ENCODE results near the gene ADRA2A.

The ADRA2A gene

DNA sequence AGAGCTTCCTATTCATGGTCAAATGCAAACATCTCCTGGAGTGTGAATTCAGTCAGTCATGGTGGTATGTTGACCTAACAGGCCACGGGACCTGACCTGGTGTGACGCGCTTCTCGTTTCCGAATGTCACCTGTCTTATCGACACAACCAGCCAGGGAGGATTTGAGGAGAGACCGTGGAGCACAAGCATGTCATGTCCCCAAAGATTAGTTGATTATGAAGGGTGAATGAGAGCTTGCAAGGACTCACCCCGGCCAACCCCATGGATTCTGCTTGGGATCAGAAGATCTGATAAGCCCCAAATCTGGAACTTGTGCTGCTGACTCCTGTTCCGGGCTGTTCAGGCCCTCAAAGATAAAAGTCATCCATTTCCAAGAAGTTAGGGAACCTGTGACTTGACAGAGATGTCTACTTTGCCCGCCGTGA, 10.5 kb downstream of the ADRA2A start:
- TF ChIP-seq, protein P1, sequence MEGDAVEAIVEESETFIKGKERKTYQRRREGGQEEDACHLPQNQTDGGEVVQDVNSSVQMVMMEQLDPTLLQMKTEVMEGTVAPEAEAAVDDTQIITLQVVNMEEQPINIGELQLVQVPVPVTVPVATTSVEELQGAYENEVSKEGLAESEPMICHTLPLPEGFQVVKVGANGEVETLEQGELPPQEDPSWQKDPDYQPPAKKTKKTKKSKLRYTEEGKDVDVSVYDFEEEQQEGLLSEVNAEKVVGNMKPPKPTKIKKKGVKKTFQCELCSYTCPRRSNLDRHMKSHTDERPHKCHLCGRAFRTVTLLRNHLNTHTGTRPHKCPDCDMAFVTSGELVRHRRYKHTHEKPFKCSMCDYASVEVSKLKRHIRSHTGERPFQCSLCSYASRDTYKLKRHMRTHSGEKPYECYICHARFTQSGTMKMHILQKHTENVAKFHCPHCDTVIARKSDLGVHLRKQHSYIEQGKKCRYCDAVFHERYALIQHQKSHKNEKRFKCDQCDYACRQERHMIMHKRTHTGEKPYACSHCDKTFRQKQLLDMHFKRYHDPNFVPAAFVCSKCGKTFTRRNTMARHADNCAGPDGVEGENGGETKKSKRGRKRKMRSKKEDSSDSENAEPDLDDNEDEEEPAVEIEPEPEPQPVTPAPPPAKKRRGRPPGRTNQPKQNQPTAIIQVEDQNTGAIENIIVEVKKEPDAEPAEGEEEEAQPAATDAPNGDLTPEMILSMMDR (IDR thresholded peaks at IDR 0.05; ENCODE audit: low read depth, low read length) = no peak
- no peak for DNase-seq (ENCODE audit: low read depth, low spot score)
- H3K4me3 ChIP-seq (ENCODE audit: low read depth, low read length) = no peak overlapping the region
- in situ Hi-C loops (cut with HindIII; ENCODE audit: low sequenced_read_pairs) = no loop called here

DNA sequence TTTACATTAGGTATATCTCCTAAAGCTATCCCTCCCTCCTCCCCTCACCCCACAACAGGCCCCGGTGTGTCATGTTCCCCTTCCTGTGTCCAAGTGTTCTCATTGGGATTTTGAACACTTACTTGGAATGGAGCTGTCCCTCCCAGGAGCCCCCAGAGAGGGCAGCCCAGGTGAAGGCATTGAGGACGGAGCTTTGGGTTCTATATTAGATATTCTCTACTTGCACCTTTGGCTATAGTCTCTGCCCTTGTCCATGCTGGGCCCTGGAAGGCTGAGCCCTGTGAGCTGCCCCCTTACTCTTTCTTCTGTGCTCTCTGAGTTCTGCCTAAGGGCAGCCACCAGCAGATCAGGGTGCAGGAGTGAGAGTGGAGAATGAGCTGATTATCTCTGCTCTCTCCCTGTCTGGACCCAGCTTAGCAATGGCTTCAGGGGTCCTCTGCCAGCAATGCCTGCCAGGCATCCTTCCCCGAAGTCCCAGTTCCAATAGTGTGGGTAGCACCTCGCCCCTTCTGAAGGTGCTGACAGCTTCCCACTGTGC, 11.2 kb downstream of the ADRA2A start:
- DNase-seq (ENCODE audit: low read depth, low spot score) = no peak
- TF ChIP-seq, protein P1 (IDR thresholded peaks at IDR 0.05; ENCODE audit: low read depth, low read length) = no peak
- H3K4me3 ChIP-seq (ENCODE audit: low read depth, low read length) = no peak overlapping the region
- in situ Hi-C loops (cut with HindIII; ENCODE audit: low sequenced_read_pairs) = no loop called here

DNA sequence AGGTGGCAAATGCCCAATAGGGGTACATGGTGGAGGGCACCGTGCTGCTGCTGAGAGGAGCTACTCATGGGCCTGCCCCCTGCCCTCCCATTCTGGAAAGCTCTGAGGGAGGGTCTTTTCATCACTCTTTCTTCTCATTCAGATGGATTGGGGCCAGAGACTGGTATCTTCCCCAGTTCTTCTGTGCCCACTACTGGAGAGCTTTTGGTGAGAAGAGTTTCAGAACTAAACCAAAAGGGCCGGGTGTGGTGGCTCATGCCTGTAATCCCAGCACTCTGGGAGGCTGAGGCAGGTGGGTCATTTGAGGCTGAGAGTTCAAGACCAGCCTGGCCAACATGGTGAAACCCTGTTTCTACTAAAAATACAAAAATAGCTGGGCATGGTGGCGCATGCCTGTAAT, 12.5 kb downstream of the ADRA2A start:
- in situ Hi-C loops (cut with HindIII; ENCODE audit: low sequenced_read_pairs) = no loop called here
- no peak for DNase-seq (ENCODE audit: low read depth, low spot score)
- TF ChIP-seq, protein P1 (IDR thresholded peaks at IDR 0.05; ENCODE audit: low read depth, low read length) = no peak

DNA sequence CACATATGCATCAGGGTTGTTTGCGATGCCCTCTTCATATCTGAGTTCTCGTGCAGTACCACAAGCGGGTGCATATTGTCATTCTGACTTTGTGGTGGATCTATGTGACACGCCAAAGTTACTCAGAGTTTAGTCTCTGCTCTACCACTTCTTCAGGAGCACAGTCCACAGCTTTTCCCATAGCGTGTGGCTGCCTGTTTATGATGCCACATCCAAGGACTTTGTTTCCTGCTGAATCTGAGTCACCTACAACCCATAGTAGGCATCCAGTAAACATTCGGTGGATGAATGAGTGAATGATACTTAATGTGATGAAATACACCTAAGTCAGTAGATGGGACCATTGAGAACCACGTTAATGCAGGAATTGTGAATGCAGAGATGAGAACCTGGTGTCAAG, 15.0 kb downstream of the ADRA2A start:
- no peak for DNase-seq (ENCODE audit: low read depth, low spot score)
- TF ChIP-seq, protein P1 (IDR thresholded peaks at IDR 0.05; ENCODE audit: low read depth, low read length) = no peak
- in situ Hi-C loops (cut with HindIII; ENCODE audit: low sequenced_read_pairs) = no loop called here
- no peak overlapping the region for H3K4me3 ChIP-seq (ENCODE audit: low read depth, low read length)

More for the DNA sequence above, 12.5 kb downstream of the ADRA2A start:
- H3K4me3 ChIP-seq (ENCODE audit: low read depth, low read length) = no peak overlapping the region

DNA sequence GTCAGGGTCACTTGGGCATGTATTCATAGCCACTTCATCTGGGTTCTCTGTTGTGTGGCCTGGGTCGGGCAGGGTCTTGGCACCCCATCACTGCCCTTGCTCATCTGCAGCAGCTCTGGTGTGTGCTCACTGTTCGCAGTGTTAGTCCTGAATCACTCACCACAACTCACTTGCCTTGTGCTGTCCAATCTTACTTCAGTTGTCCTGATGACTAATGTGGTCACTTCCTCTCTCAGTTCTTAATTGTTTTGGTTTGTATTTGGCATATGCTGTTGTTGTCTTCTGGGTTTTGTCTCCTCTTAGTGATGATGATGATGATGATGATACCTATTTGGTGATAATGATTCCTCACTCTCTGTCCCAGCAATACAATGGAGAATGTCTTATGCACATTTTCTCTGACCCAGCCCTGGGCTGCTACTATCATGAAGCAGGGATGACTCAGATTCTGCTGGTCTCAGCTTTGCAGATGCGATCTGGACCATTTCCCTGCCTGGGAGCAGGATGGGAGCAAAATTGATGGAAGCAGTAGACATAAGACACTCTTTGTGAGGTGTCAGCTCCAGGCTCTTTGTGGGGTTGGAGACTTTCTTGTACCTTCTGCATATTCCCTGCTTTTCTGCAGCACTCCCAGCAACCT, 17.0 kb downstream of the ADRA2A start:
- in situ Hi-C loops (cut with HindIII; ENCODE audit: low sequenced_read_pairs) = no loop called here
- TF ChIP-seq, protein P1 (IDR thresholded peaks at IDR 0.05; ENCODE audit: low read depth, low read length) = no peak
- H3K4me3 ChIP-seq (ENCODE audit: low read depth, low read length) = no peak overlapping the region
- DNase-seq (ENCODE audit: low read depth, low spot score) = peak; percentile 20

DNA sequence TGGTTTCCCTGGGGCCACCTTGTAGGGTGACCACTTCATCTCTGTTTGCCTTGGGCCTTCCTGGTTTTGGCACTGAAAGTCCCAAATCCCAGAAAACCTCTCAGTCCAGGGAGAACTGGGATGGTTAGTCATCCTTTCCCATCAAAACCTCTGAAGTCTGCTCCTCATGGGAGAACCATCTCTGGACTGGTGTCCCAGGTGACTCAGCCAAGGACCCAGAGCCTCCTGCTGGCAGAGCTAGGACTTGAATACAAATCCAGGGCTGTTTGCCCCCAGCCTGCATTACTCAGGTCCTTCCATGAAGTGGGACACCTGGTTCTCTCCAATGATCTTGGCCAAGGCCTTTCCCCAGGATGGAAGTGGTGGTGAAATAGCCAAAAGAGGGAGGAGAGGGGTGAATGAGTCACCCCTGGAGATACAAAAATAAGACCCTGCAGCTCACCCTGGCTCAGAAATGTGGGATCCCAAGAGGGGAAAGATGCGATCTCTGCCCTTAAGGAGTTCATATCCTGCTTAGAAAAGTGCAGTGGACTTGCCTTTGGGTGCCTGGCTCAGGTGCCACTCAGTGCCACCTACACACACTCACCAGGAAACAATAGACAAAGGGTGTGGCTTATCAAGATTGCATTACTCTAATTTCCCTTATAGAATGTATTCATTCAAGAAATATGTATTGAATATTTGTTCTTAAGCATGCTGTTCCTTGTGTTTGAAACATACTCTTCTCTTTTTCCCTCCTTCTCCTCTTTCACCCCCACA, 22.0 kb downstream of the ADRA2A start:
- DNase-seq (ENCODE audit: low read depth, low spot score) = no peak
- in situ Hi-C loops (cut with HindIII; ENCODE audit: low sequenced_read_pairs) = no loop called here
- TF ChIP-seq, protein P1 (IDR thresholded peaks at IDR 0.05; ENCODE audit: low read depth, low read length) = peak; percentile 12
- H3K4me3 ChIP-seq (ENCODE audit: low read depth, low read length) = no peak overlapping the region
